ENCODE results near the gene AMBP.

GRCh38 chr9:114049441-114050225 is 28.5 kb downstream of the AMBP start:
- no peak for TF ChIP-seq MAX (IDR thresholded peaks at IDR 0.05)
- TF ChIP-seq CEBPB (IDR thresholded peaks at IDR 0.05): no peak
- TF ChIP-seq REST (IDR thresholded peaks at IDR 0.05; ENCODE audit: low read depth): no peak
- no peak for TF ChIP-seq EP300 (IDR thresholded peaks at IDR 0.05; ENCODE audit: borderline replicate concordance)
- TF ChIP-seq TAF1 (IDR thresholded peaks at IDR 0.05; ENCODE audit: low read depth): no peak
- no peak for TF ChIP-seq CREB1 (IDR thresholded peaks at IDR 0.05; ENCODE audit: low read depth)

All from Ishikawa (cell line).